Prostate gland (tissue), 2 donors: ENCODE results near the gene OSMR. TPM values are rescaled to one million over a fixed set of nuclear protein-coding genes. Genes with fewer than 3 reads are reported as not detected.

ENCODE experiments used
- DNase-seq: peaks from one replicate; pipeline ENCODE4 v3.0.0-alpha.2; 2019; ENCODE audit warnings: low spot score
- H3K27ac ChIP-seq, 2 donors: fragments of 200-600 bp; sonication (generic); 2 replicates each; pipeline ENCODE4 v1.5.1; 2017 to 2019
- H3K27me3 ChIP-seq: fragments of 200-600 bp; sonication (generic); replicated peaks from 2 replicates; pipeline ENCODE4 v1.5.1; 2019; ENCODE audit not compliant: insufficient read depth
- H3K36me3 ChIP-seq, 2 donors: fragments of 200-600 bp; sonication (generic); 1 replicate in 1 of 2; 2 replicates in 1 of 2; pipeline versions ENCODE4 v1.5.1 to v1.8.1; 2017 to 2019
- H3K4me1 ChIP-seq: fragments of 200-600 bp; sonication (generic); replicated peaks from 2 replicates; pipeline ENCODE4 v1.5.1; 2019
- H3K4me3 ChIP-seq, 2 donors: fragments of 200-600 bp; sonication (generic); 2 replicates each; pipeline ENCODE4 v1.5.1; 2017 to 2019
- H3K9me3 ChIP-seq: fragments of 200-600 bp; sonication (generic); 2 replicates; pipeline ENCODE4 v1.5.1; 2017
- POLR2A ChIP-seq: fragments of 450-650 bp; IDR thresholded peaks from one replicate; pipeline ENCODE4 v1.6.1; 2016; ENCODE audit warnings: antibody characterized with exemption, mild to moderate bottlenecking
- POLR2AphosphoS5 ChIP-seq: sonication (generic); formaldehyde crosslinking; IDR thresholded peaks from one replicate; pipeline ENCODE4 v1.6.1; 2017; ENCODE audit warnings: antibody characterized with exemption
- WGBS: methylation state at CpG from one replicate; pipeline ENCODE4 v1.1.5; 2018; 5-methylcytosine and 5-hydroxymethylcytosine counted together
- intact Hi-C: fragments of 100-400 bp; cut with DNase I; formaldehyde crosslinking; loops from one replicate; pipeline ENCODE4 v1.14.2; 2022
- total RNA-seq, 2 donors: library from RNA; depleted of rRNA; stranded (reverse); fragments of >200 nt; gene quantifications; one replicate each; pipeline ENCODE4 v1.1.0, GENCODE V29; 2016
- TF ChIP-seq, protein P1 (sequence below), 4 experiments: fragments of 200-600 bp in 2 of 4; fragments of 450-650 bp in 2 of 4; sonication (generic) in 2 of 4; IDR thresholded peaks; 1 replicate in 3 of 4; 2 replicates in 1 of 4; pipeline ENCODE4 v1.5.1; 2016 to 2019; ENCODE audit warnings: antibody characterized with exemption in 4 of 4, mild to moderate bottlenecking in 2 of 4, moderate library complexity in 2 of 4

OSMR gene
- total RNA-seq, 2 donors from 2014 or later: 14.3 to 21.6 TPM

DNA sequence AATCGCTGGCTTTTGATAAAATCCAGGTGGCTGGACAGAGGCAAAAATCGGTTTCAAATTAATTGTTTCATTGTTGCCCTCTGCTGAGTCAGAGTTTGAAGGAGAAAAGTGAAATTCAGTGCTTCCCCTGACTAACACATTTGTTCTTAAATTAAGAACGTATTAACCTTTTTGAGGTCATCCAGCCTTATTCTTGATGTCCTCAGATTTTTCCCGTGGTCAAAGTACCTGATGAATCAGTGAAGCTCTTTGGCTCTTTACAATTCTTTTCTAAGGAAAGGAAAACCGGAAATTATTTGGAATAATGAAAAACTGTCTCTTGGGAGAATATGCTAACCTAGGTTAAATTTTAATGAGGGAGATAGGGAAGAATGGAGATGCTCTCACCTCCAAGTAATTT is 21.6 kb downstream of the OSMR start:
- Histone ChIP-seq H3K4me3 (no peak overlapping the region), H3K36me3 (no peaks in the 10 kb centered on the region), H3K9me3 (no peaks in the 10 kb centered on the region), H3K27ac (no peak overlapping the region), H3K4me1 (no peaks in the 10 kb centered on the region), H3K27me3 (no peaks in the 10 kb centered on the region)
- intact Hi-C loops: no loop called here
- WGBS: 91% methylated on average over 5 of the region's 5 CpGs
- no peak for DNase-seq
- TF ChIP-seq, protein P1, sequence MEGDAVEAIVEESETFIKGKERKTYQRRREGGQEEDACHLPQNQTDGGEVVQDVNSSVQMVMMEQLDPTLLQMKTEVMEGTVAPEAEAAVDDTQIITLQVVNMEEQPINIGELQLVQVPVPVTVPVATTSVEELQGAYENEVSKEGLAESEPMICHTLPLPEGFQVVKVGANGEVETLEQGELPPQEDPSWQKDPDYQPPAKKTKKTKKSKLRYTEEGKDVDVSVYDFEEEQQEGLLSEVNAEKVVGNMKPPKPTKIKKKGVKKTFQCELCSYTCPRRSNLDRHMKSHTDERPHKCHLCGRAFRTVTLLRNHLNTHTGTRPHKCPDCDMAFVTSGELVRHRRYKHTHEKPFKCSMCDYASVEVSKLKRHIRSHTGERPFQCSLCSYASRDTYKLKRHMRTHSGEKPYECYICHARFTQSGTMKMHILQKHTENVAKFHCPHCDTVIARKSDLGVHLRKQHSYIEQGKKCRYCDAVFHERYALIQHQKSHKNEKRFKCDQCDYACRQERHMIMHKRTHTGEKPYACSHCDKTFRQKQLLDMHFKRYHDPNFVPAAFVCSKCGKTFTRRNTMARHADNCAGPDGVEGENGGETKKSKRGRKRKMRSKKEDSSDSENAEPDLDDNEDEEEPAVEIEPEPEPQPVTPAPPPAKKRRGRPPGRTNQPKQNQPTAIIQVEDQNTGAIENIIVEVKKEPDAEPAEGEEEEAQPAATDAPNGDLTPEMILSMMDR (IDR thresholded peaks at IDR 0.05): no peak
- TF ChIP-seq POLR2AphosphoS5 (no peak), POLR2A (no peak)

DNA sequence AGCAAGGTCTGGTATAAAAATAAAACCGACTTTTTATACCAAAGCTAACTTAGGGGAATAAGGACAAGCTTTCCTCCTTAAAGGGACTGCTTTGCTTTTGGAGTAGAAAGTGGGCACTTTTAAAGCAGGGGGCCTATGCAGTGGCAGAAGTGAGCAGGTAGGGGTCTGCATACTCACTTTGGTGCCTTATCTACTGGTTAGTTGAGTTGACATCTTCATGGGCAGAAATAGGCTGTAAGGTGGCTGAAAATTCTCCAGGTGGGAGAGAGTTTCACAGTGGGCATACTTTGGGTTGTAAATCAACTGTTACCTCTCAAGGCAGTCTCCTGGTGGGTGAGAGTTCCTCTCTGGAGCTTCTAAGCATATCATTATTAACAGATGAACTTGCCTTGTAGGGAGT is 24.8 kb downstream of the OSMR start:
- no peak for DNase-seq
- Histone ChIP-seq H3K4me3 (no peak overlapping the region), H3K4me1 (no peaks in the 10 kb centered on the region), H3K27ac (no peak overlapping the region), H3K9me3 (no peaks in the 10 kb centered on the region), H3K36me3 (no peaks in the 10 kb centered on the region), H3K27me3 (no peaks in the 10 kb centered on the region)
- intact Hi-C loops: no loop called here
- TF ChIP-seq POLR2A: no peak
- 39% methylated on average over 1 of the region's 1 CpG for WGBS

DNA sequence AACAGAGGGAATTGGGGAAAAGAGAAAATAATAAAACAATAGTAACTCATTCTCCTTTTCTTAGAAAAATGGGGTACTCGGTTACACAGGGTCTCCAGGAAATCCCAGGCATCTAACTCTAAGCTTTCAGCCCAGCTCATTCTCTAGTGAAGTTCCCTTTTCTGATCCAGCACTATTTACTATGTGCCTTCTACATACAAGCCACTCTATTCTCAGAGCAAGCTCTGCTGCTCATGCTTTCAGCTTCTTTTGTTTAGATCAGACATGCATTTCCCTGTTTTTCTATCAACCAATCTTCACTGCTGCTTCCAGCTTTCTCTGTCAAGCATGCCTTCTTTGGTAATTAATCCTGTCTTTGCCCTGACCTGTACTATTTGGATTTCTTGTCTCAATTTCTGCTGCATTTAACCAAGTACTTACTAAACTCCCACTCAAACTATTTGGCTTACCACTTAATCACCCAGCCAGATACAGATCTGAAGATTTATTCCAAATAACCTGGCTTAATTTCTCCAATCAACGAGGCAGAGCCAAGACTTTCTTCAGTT is 25.3 kb downstream of the OSMR start:
- TF ChIP-seq POLR2AphosphoS5 (no peak), POLR2A (no peak)
- TF ChIP-seq, protein P1 (IDR thresholded peaks at IDR 0.05): no peak
- no peak overlapping the region for H3K4me3 ChIP-seq
- H3K27ac ChIP-seq: no peak overlapping the region
- no peaks in the 10 kb centered on the region for H3K4me1 ChIP-seq
- intact Hi-C loops: no loop called here
- H3K9me3 ChIP-seq: no peaks in the 10 kb centered on the region
- H3K36me3 ChIP-seq: no peaks in the 10 kb centered on the region
- no peaks in the 10 kb centered on the region for H3K27me3 ChIP-seq
- DNase-seq: no peak
- 7% methylated on average over 2 of the region's 2 CpGs for WGBS

DNA sequence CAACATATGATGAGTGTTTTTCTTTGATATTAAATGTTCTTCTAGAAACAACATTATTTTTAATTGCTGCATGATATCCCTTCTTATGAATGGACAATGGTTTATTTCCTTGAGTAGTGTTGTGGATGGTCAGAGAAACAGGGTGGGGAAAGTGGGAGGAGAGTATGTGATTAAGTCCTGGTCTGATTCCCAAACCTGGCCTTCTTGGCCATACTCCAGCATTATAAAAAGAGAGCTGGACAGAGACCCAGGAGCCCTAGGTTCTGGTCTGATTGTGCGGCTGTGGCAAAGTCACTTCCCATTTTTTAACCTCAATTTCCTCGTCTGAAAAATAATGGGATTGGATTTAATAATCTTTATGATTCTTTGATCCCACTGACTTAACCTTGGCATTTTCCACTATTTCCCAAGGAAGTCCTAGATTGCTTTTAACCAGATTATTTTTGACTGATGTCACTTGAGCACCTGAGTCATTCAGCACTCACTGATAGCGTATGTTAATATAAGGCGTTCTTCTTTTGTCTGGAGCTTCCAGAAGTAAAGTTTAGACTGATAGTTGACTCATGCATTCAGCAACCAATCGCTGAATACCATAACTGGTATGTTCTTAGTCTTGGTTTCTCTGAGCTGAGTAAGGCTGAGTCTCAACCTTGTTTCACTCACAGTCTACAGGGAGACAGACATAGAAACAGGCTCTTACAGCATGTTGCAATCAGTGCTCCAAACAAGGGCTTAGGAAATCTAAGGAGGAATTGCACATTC is 26.2 kb downstream of the OSMR start:
- no peaks in the 10 kb centered on the region for H3K27me3 ChIP-seq
- intact Hi-C loops: no loop called here
- H3K4me1 ChIP-seq: no peaks in the 10 kb centered on the region
- WGBS: 55% methylated on average over 5 of the region's 5 CpGs
- H3K9me3 ChIP-seq: no peaks in the 10 kb centered on the region
- DNase-seq: no peak
- H3K36me3 ChIP-seq: no peaks in the 10 kb centered on the region
- no peak overlapping the region for H3K4me3 ChIP-seq
- TF ChIP-seq POLR2AphosphoS5: no peak
- TF ChIP-seq, protein P1 (IDR thresholded peaks at IDR 0.05): no peak
- no peak for TF ChIP-seq POLR2A
- no peak overlapping the region for H3K27ac ChIP-seq

DNA sequence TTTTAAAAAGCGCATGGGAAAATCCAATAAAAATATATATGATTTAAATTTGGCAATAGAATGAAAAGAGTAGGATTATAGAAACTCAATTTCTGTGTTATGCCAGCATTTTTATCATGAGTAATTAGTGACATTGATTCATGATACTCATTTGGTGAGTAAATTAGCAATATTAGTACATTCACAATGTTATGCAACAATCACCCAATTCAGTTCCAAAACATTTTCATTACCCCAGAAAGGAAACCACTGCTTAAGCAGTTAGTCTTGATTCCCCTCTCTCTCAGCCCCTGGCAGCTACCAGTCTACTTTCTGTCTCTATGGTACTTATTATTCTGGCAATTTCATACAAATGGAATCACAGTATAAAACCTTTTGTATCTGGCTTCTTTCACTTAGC is 27.0 kb downstream of the OSMR start:
- H3K9me3 ChIP-seq: no peaks in the 10 kb centered on the region
- no peak for TF ChIP-seq POLR2AphosphoS5
- TF ChIP-seq POLR2A: no peak
- TF ChIP-seq, protein P1 (IDR thresholded peaks at IDR 0.05): no peak
- H3K27ac ChIP-seq: no peak overlapping the region
- DNase-seq: no peak
- H3K27me3 ChIP-seq: no peaks in the 10 kb centered on the region
- intact Hi-C loops: no loop called here
- no peak overlapping the region for H3K4me3 ChIP-seq
- 96% methylated on average over 1 of the region's 1 CpG for WGBS
- no peaks in the 10 kb centered on the region for H3K36me3 ChIP-seq
- H3K4me1 ChIP-seq: no peaks in the 10 kb centered on the region
